Endothelial cell of umbilical vein (primary cell): ENCODE data around the gene CACNA2D2.

Experiments
- MYC ChIP-seq: IDR thresholded peaks from one replicate; pipeline ENCODE4 v1.6.1; 2011; ENCODE audit warnings: mild to moderate bottlenecking, low read depth, low read length
- POLR2A ChIP-seq: IDR thresholded peaks from 2 replicates; pipeline ENCODE4 v1.6.1; 2012; ENCODE audit warnings: low read depth, mild to moderate bottlenecking, control low read depth, low read length
- TF ChIP-seq, protein P1 (sequence below): IDR thresholded peaks from 2 replicates; pipeline ENCODE4 v1.6.1; 2011; ENCODE audit not compliant: insufficient read depth, insufficient read length
- TF ChIP-seq, protein P2 (sequence below), 2 donors: IDR thresholded peaks; 1 replicate in 1 of 2; 2 replicates in 1 of 2; pipeline ENCODE4 v1.5.1; 2011; ENCODE audit warnings: low read length in 2 of 2, mild to moderate bottlenecking in 2 of 2, moderate library complexity in 2 of 2, control low read depth in 1 of 2, inconsistent platforms in 1 of 2, low read depth in 1 of 2; ENCODE audit not compliant: insufficient read depth in 1 of 2; ENCODE audit errors: extremely low read depth in 1 of 2

DNA sequence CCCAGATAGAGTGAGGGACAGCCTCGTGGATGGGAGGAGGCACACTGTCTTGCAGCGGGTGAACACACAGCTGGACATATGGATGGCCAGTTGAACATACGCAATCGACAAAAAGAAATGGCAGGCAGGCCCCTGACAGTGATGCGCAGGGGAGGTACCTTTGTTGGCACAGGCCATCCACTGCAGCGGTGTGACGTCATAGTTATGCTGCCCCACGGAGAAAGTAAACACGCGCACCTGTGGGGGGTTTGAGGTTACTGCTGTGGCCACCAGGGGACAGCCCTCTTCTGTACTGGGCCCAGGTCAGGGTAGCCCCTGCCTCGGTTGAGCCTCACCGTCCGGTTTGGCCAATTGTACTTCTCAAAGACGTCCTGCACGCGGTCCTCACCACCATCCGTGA lies 124.7 kb downstream of the CACNA2D2 start:
- TF ChIP-seq, protein P1, sequence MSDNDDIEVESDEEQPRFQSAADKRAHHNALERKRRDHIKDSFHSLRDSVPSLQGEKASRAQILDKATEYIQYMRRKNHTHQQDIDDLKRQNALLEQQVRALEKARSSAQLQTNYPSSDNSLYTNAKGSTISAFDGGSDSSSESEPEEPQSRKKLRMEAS: no peak
- TF ChIP-seq, protein P2, sequence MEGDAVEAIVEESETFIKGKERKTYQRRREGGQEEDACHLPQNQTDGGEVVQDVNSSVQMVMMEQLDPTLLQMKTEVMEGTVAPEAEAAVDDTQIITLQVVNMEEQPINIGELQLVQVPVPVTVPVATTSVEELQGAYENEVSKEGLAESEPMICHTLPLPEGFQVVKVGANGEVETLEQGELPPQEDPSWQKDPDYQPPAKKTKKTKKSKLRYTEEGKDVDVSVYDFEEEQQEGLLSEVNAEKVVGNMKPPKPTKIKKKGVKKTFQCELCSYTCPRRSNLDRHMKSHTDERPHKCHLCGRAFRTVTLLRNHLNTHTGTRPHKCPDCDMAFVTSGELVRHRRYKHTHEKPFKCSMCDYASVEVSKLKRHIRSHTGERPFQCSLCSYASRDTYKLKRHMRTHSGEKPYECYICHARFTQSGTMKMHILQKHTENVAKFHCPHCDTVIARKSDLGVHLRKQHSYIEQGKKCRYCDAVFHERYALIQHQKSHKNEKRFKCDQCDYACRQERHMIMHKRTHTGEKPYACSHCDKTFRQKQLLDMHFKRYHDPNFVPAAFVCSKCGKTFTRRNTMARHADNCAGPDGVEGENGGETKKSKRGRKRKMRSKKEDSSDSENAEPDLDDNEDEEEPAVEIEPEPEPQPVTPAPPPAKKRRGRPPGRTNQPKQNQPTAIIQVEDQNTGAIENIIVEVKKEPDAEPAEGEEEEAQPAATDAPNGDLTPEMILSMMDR (IDR thresholded peaks at IDR 0.05; ENCODE audit: extremely low read depth in 1 of 2, insufficient read depth in 1 of 2, low read depth in 1 of 2, low read length in 2 of 2): no peak
- TF ChIP-seq POLR2A (no peak), MYC (no peak)
